Suprapubic skin (tissue), 4 donors: ENCODE results near the gene LRIF1. TPM values are rescaled to one million over a fixed set of nuclear protein-coding genes. Genes with fewer than 3 reads are reported as not detected.

ENCODE experiments used
- DNase-seq, 2 donors: peaks; one replicate each; pipeline ENCODE4 v3.0.0-alpha.2; 2019; ENCODE audit warnings: low spot score in 2 of 2
- H3K27ac ChIP-seq: fragments of 200-600 bp; sonication (generic); one replicate; pipeline ENCODE4 v1.5.1; 2019
- H3K27me3 ChIP-seq: fragments of 200-600 bp; sonication (generic); one replicate; pipeline ENCODE4 v1.5.1; 2019
- H3K36me3 ChIP-seq: fragments of 200-600 bp; sonication (generic); one replicate; pipeline ENCODE4 v1.5.1; 2019
- H3K4me1 ChIP-seq: fragments of 200-600 bp; sonication (generic); one replicate; pipeline ENCODE4 v1.5.1; 2019
- H3K4me3 ChIP-seq: fragments of 200-600 bp; sonication (generic); one replicate; pipeline ENCODE4 v1.5.1; 2019; ENCODE audit warnings: mild to moderate bottlenecking
- H3K9me3 ChIP-seq: fragments of 200-600 bp; sonication (generic); one replicate; pipeline ENCODE4 v1.5.1; 2019
- EP300 ChIP-seq: sonication (generic); formaldehyde crosslinking; IDR thresholded peaks from one replicate; pipeline ENCODE4 v1.6.1; 2017; ENCODE audit warnings: antibody characterized with exemption
- POLR2A ChIP-seq, 2 donors: fragments of 450-650 bp; IDR thresholded peaks; one replicate each; pipeline ENCODE4 v1.6.1; 2017; ENCODE audit warnings: antibody characterized with exemption in 2 of 2, mild to moderate bottlenecking in 2 of 2, moderate library complexity in 2 of 2
- POLR2AphosphoS5 ChIP-seq, 3 donors: sonication (generic); formaldehyde crosslinking; IDR thresholded peaks; one replicate each; pipeline ENCODE4 v1.6.1; 2017; ENCODE audit warnings: antibody characterized with exemption in 3 of 3
- WGBS: methylation state at CpG from one replicate; pipeline ENCODE4 v1.1.5; 2018; 5-methylcytosine and 5-hydroxymethylcytosine counted together
- total RNA-seq, 4 donors: library from RNA; depleted of rRNA; stranded (reverse); fragments of >200 nt; gene quantifications; one replicate each; pipeline ENCODE4 v1.1.0, GENCODE V29; 2016
- TF ChIP-seq, protein P1 (sequence below), 2 donors: fragments of 200-600 bp in 1 of 2; fragments of 450-650 bp in 1 of 2; sonication (generic) in 1 of 2; IDR thresholded peaks; one replicate each; pipeline ENCODE4 v1.5.1; 2016 to 2019; ENCODE audit warnings: antibody characterized with exemption in 2 of 2, mild to moderate bottlenecking in 1 of 2, moderate library complexity in 1 of 2

The LRIF1 gene
- total RNA-seq, 4 donors from 2014 or later: 7.9 to 11.5 (median 8.7) TPM

DNA sequence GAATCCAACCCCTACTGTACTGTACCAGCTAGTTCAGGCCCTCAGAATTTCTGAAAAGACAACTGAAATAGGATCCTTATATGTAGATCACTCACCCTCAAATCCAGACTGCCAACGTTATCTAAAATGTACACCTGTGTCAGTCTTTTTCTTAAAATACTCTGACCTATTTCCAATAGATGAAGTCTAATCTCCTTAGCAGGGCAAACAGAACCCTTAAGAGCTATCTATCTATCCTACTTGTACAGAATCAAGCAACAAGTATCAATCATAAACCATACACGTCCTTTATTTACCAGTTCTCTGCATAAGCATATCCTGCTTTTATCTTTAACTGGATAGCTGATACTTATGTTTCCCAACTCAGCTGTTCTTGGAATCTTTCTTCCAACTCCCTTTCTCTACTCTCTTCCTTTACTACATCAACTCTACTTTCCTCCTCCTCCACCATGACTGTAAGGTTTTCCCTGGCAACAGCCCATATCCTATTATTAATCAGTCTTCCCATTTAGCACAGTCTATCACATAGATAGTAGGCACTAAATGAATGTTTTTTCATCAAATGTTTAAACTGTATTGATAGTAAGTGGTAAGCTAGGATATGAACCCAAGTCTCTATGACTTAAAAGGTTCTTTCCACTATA, 2.8 kb downstream of the LRIF1 start:
- DNase-seq: no peak
- H3K9me3 ChIP-seq: peaks cover 17% of the 10 kb centered on the region
- no peaks in the 10 kb centered on the region for H3K27me3 ChIP-seq
- no peak for TF ChIP-seq POLR2AphosphoS5 (IDR thresholded peaks at IDR 0.05)
- TF ChIP-seq, protein P1, sequence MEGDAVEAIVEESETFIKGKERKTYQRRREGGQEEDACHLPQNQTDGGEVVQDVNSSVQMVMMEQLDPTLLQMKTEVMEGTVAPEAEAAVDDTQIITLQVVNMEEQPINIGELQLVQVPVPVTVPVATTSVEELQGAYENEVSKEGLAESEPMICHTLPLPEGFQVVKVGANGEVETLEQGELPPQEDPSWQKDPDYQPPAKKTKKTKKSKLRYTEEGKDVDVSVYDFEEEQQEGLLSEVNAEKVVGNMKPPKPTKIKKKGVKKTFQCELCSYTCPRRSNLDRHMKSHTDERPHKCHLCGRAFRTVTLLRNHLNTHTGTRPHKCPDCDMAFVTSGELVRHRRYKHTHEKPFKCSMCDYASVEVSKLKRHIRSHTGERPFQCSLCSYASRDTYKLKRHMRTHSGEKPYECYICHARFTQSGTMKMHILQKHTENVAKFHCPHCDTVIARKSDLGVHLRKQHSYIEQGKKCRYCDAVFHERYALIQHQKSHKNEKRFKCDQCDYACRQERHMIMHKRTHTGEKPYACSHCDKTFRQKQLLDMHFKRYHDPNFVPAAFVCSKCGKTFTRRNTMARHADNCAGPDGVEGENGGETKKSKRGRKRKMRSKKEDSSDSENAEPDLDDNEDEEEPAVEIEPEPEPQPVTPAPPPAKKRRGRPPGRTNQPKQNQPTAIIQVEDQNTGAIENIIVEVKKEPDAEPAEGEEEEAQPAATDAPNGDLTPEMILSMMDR (IDR thresholded peaks at IDR 0.05): no peak
- TF ChIP-seq POLR2A (IDR thresholded peaks at IDR 0.05): no peak
- no peak for TF ChIP-seq EP300
- H3K4me1 ChIP-seq: peaks cover 11% of the 10 kb centered on the region
- 90% methylated on average over 2 of the region's 2 CpGs for WGBS
- no peak overlapping the region for H3K4me3 ChIP-seq
- H3K27ac ChIP-seq: no peak overlapping the region
- H3K36me3 ChIP-seq: no peaks in the 10 kb centered on the region

DNA sequence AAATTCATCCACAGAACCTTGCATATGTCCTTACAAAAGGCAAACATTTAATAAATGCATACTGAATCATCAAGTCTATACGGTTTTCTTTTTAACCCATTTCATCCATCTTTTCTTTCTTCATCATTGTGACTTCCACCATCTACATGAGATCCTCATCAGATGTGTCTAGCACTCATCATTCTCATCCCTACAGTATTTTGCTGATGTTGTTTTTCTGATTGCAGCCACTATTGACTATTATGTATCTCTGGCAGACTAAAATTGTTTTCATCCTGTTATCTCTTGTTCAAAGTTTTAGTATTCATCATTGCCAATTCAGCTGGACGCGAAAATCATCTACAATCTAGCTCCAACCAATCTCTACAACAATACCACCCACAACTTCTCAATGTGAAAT, 5.9 kb downstream of the LRIF1 start:
- H3K27me3 ChIP-seq: no peaks in the 10 kb centered on the region
- peaks cover 4% of the 10 kb centered on the region for H3K9me3 ChIP-seq
- H3K4me1 ChIP-seq: peaks cover 2% of the 10 kb centered on the region
- TF ChIP-seq EP300: no peak
- peaks cover 3% of the 10 kb centered on the region for H3K36me3 ChIP-seq
- no peak overlapping the region for H3K27ac ChIP-seq
- no peak overlapping the region for H3K4me3 ChIP-seq
- 98% methylated on average over 3 of the region's 3 CpGs for WGBS
- no peak for DNase-seq

DNA sequence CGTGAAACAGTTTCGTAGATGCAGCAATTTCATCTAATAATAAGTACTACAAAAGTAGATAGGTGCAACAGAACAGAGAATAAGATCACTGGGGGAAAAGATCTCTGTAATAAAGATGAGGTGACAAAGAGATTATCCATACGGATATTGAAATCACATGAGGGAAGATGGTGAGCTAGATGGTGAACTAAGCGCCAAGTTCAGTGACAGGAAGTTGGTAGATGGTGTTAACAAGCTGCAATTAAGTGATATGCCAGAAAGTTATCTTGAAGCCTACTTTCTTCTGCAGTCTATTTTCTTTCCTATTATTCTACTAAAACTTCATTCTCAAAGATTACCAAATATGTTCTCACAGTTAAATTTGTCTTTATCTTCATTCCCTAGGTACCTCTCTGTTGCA, 7.1 kb downstream of the LRIF1 start:
- Histone ChIP-seq H3K4me3 (no peak overlapping the region), H3K36me3 (peaks cover 13% of the 10 kb centered on the region), H3K27me3 (no peaks in the 10 kb centered on the region), H3K27ac (no peak overlapping the region), H3K4me1 (no peaks in the 10 kb centered on the region), H3K9me3 (peaks cover 4% of the 10 kb centered on the region)
- TF ChIP-seq, protein P1 (IDR thresholded peaks at IDR 0.05): no peak
- no peak for TF ChIP-seq POLR2A (IDR thresholded peaks at IDR 0.05)
- DNase-seq: no peak
- WGBS: 95% methylated on average over 4 of the region's 4 CpGs

DNA sequence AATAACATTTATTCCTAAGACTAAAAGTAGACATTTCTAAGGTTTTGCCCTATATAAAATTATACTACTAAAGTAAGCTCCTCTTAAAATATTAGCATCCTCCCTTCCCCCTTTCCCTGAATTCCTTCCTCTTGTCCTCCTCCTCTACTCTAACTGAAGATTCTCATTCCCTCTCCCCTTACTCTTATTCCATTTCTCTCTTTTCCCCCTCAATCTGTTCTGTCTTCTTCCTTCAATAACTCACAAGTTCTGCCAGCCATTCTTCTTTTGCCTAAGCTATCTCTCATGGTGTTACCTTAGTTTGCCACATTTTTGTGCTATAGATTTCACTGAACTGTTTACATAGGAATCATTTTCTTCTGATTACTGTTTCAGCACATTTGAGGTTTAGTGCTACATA, 10.7 kb downstream of the LRIF1 start:
- Histone ChIP-seq H3K4me1 (no peaks in the 10 kb centered on the region), H3K27me3 (no peaks in the 10 kb centered on the region), H3K36me3 (peaks cover 33% of the 10 kb centered on the region), H3K9me3 (peaks cover 4% of the 10 kb centered on the region), H3K4me3 (no peak overlapping the region), H3K27ac (no peak overlapping the region)
- TF ChIP-seq POLR2A (IDR thresholded peaks at IDR 0.05): no peak
- TF ChIP-seq, protein P1 (IDR thresholded peaks at IDR 0.05): no peak
- TF ChIP-seq POLR2AphosphoS5 (IDR thresholded peaks at IDR 0.05): no peak
- TF ChIP-seq EP300: no peak
- DNase-seq: no peak

DNA sequence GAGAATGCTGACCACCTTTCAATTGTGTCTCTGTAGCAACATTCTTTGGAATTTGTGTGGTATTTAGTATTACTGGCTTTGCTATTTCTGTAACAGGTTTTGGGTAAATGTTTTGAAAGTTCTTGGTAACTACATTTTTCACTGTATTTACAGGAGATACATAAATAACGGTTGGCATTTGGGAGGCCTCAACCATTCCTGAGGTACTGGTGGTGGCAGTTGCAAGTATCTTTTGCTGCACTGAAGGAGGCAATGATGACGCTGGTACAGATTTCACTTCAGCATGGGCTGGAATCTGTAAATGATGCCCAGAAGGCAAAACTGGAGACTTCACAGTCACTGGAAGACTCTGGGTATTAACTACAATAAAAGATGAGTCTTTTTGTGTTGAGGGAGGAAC, 11.7 kb downstream of the LRIF1 start:
- Histone ChIP-seq H3K27ac (no peak overlapping the region), H3K4me1 (no peaks in the 10 kb centered on the region), H3K9me3 (peaks cover 4% of the 10 kb centered on the region), H3K36me3 (peaks cover 40% of the 10 kb centered on the region), H3K27me3 (no peaks in the 10 kb centered on the region), H3K4me3 (no peak overlapping the region)
- 98% methylated on average over 2 of the region's 2 CpGs for whole genome bisulfite sequencing
- TF ChIP-seq POLR2A (IDR thresholded peaks at IDR 0.05): no peak
- TF ChIP-seq POLR2AphosphoS5 (IDR thresholded peaks at IDR 0.05): no peak
- no peak for TF ChIP-seq EP300
- TF ChIP-seq, protein P1 (IDR thresholded peaks at IDR 0.05): no peak
- DNase-seq: no peak

DNA sequence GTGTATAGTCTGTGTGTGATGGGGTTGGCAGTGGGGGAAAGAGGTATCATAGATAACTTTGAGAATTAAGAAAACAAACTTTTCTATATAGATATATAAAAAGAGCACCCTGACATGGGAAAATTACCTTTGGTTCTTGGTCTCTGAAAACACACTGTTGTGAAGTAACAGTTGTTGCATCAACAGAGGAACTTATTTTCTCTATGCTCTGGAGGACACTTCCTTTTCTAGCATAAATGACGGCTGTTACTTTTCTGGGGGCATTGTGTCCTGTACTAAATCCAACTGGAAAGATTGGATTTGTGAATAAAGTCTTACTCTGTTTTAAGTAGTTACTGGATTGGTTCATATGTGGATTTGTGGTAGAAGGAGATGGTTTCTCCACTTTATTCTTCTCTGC, 12.6 kb downstream of the LRIF1 start:
- Histone ChIP-seq H3K4me1 (no peaks in the 10 kb centered on the region), H3K36me3 (peaks cover 40% of the 10 kb centered on the region), H3K9me3 (no peaks in the 10 kb centered on the region), H3K27me3 (no peaks in the 10 kb centered on the region), H3K27ac (no peak overlapping the region), H3K4me3 (no peak overlapping the region)
- WGBS: 93% methylated on average over 1 of the region's 1 CpG
- no peak for DNase-seq
- TF ChIP-seq POLR2AphosphoS5 (IDR thresholded peaks at IDR 0.05): no peak
- TF ChIP-seq POLR2A (IDR thresholded peaks at IDR 0.05): no peak
- TF ChIP-seq, protein P1 (IDR thresholded peaks at IDR 0.05): no peak
